SK-N-SH (cell line): ENCODE data around the gene CHRNB2.

Source experiments
- GATA2 ChIP-seq: sonication (generic); formaldehyde crosslinking; IDR thresholded peaks from 2 replicates; pipeline ENCODE4 v1.5.0; 2020; ENCODE audit warnings: mild to moderate bottlenecking, missing genetic modification reagents
- POLR2AphosphoS5 ChIP-seq: IDR thresholded peaks from 2 replicates; pipeline ENCODE4 v1.6.1; 2012; ENCODE audit warnings: low read depth, low read length
- TEAD4 ChIP-seq: IDR thresholded peaks from 2 replicates; pipeline ENCODE4 v1.4.0; 2012; ENCODE audit warnings: mild to moderate bottlenecking, borderline replicate concordance; ENCODE audit not compliant: insufficient read depth
- TF ChIP-seq, protein P1 (sequence below): fragments of 200-600 bp; sonication (generic); IDR thresholded peaks from 2 replicates; pipeline ENCODE4 v1.6.1; 2017; ENCODE audit warnings: antibody characterized with exemption, mild to moderate bottlenecking, moderate library complexity

GRCh38 chr1:154571964-154572288 is 4.3 kb downstream of the CHRNB2 start:
- TF ChIP-seq, protein P1, sequence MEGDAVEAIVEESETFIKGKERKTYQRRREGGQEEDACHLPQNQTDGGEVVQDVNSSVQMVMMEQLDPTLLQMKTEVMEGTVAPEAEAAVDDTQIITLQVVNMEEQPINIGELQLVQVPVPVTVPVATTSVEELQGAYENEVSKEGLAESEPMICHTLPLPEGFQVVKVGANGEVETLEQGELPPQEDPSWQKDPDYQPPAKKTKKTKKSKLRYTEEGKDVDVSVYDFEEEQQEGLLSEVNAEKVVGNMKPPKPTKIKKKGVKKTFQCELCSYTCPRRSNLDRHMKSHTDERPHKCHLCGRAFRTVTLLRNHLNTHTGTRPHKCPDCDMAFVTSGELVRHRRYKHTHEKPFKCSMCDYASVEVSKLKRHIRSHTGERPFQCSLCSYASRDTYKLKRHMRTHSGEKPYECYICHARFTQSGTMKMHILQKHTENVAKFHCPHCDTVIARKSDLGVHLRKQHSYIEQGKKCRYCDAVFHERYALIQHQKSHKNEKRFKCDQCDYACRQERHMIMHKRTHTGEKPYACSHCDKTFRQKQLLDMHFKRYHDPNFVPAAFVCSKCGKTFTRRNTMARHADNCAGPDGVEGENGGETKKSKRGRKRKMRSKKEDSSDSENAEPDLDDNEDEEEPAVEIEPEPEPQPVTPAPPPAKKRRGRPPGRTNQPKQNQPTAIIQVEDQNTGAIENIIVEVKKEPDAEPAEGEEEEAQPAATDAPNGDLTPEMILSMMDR = no peak
- no peak for TF ChIP-seq TEAD4
- no peak for TF ChIP-seq GATA2
- TF ChIP-seq POLR2AphosphoS5 = no peak
